Neural progenitor cell (in vitro differentiated cells): Measurements from ENCODE around the gene INPP4B. TPM values are rescaled to one million over a fixed set of nuclear protein-coding genes. Genes with fewer than 3 reads are reported as not detected.

Experiments used
- DNase-seq: peaks from one replicate; pipeline ENCODE4 v3.0.0-alpha.2; 2016; ENCODE audit warnings: low spot score
- H2AFZ ChIP-seq: fragments of 200-600 bp; sonication (generic); replicated peaks from 2 replicates; pipeline ENCODE4 v1.6.1; 2016; ENCODE audit warnings: antibody characterized with exemption
- H3F3A ChIP-seq: fragments of 200-600 bp; sonication (generic); 2 replicates; pipeline ENCODE4 v1.6.1; 2016; ENCODE audit warnings: antibody characterized with exemption, low read depth
- H3K27ac ChIP-seq: fragments of 200-600 bp; sonication (generic); 2 replicates; pipeline ENCODE4 v1.5.1; 2016; ENCODE audit warnings: mild to moderate bottlenecking
- H3K27me3 ChIP-seq: fragments of 200-600 bp; sonication (generic); 2 replicates; pipeline ENCODE4 v1.6.1; 2016; ENCODE audit warnings: mild to moderate bottlenecking, moderate library complexity
- H3K36me3 ChIP-seq: fragments of 200-600 bp; sonication (generic); 2 replicates; pipeline ENCODE4 v1.5.1; 2016
- H3K4me1 ChIP-seq: fragments of 200-600 bp; sonication (generic); 2 replicates; pipeline ENCODE4 v1.6.1; 2016; ENCODE audit warnings: mixed run types
- H3K4me2 ChIP-seq: fragments of 200-600 bp; sonication (generic); 2 replicates; pipeline ENCODE4 v1.6.1; 2016
- H3K4me3 ChIP-seq: fragments of 200-600 bp; sonication (generic); 2 replicates; pipeline ENCODE4 v1.5.1; 2016
- H3K79me2 ChIP-seq: fragments of 200-600 bp; sonication (generic); 2 replicates; pipeline ENCODE4 v1.6.1; 2016; ENCODE audit warnings: low read depth
- H3K9ac ChIP-seq: fragments of 200-600 bp; sonication (generic); 2 replicates; pipeline ENCODE4 v1.6.1; 2016
- H3K9me3 ChIP-seq: fragments of 200-600 bp; sonication (generic); 2 replicates; pipeline ENCODE4 v1.5.1; 2016; ENCODE audit warnings: low read depth
- H4K20me1 ChIP-seq: fragments of 200-600 bp; sonication (generic); 2 replicates; pipeline ENCODE4 v1.6.1; 2016; ENCODE audit warnings: low read depth
- H3K27ac Mint-ChIP-seq: 3 replicates; pipeline ENCODE4 v1.8.0; 2021; ENCODE audit warnings: mixed read lengths
- H3K27me3 Mint-ChIP-seq: 2 replicates; pipeline ENCODE4 v1.8.0; 2022; ENCODE audit warnings: low read depth, mild to moderate bottlenecking, inconsistent platforms, moderate library complexity, mixed read lengths; ENCODE audit not compliant: insufficient read depth
- H3K36me3 Mint-ChIP-seq: 3 replicates; pipeline ENCODE4 v1.8.0; 2021; ENCODE audit warnings: mixed read lengths
- H3K4me1 Mint-ChIP-seq: 3 replicates; pipeline ENCODE4 v1.8.0; 2021; ENCODE audit warnings: mixed read lengths
- H3K4me3 Mint-ChIP-seq: 3 replicates; pipeline ENCODE4 v1.8.0; 2021; ENCODE audit warnings: mild to moderate bottlenecking, moderate library complexity, mixed read lengths
- H3K9me3 Mint-ChIP-seq: 3 replicates; pipeline ENCODE4 v1.8.0; 2020; ENCODE audit warnings: mixed read lengths
- CTCF ChIP-seq: fragments of 200-600 bp; sonication (generic); IDR thresholded peaks from 2 replicates; pipeline ENCODE4 v1.5.1; 2017; ENCODE audit warnings: antibody characterized with exemption, mild to moderate bottlenecking
- EZH2 ChIP-seq: fragments of 200-600 bp; sonication (generic); IDR thresholded peaks from 2 replicates; pipeline ENCODE4 v1.6.1; 2017; ENCODE audit warnings: antibody characterized with exemption, mild to moderate bottlenecking, moderate library complexity
- EZH2phosphoT487 ChIP-seq: fragments of 200-600 bp; sonication (generic); IDR thresholded peaks from 2 replicates; pipeline ENCODE4 v1.6.1; 2017; ENCODE audit warnings: antibody characterized with exemption
- total RNA-seq: library from RNA; depleted of rRNA; stranded (reverse); fragments of >200 nt; gene quantifications from 2 replicates; pipeline ENCODE4 v1.2.3, GENCODE V29; 2015; ENCODE audit warnings: low replicate concordance

The INPP4B gene
- total RNA-seq, 1 donor from 2014 or later: 1.3 TPM

GRCh38 chr4:142703694-142704309, 142.3 kb downstream of the INPP4B start:
- Histone ChIP-seq H3K27ac (no peak overlapping the region), H3K9me3 (no peaks in the 10 kb centered on the region), H4K20me1 (no peaks in the 10 kb centered on the region), H3K4me2 (no peak overlapping the region), H3F3A (no peaks in the 10 kb centered on the region), H3K79me2 (no peaks in the 10 kb centered on the region), H3K4me3 (no peak overlapping the region), H3K36me3 (no peaks in the 10 kb centered on the region), H3K4me1 (no peaks in the 10 kb centered on the region), H3K9ac (no peak overlapping the region), H3K27me3 (no peaks in the 10 kb centered on the region), H2AFZ (no peak overlapping the region)
- no peak overlapping the region for H3K27ac Mint-ChIP-seq
- no peaks in the 10 kb centered on the region for H3K9me3 Mint-ChIP-seq
- H3K27me3 Mint-ChIP-seq: no peaks in the 10 kb centered on the region
- TF ChIP-seq CTCF (no peak), EZH2 (no peak), EZH2phosphoT487 (no peak)
- H3K4me3 Mint-ChIP-seq: no peak overlapping the region
- H3K36me3 Mint-ChIP-seq: no peaks in the 10 kb centered on the region
- DNase-seq: no peak
- H3K4me1 Mint-ChIP-seq: no peaks in the 10 kb centered on the region

GRCh38 chr4:142701017-142701416, 145.1 kb downstream of the INPP4B start:
- no peak overlapping the region for H3K4me3 ChIP-seq
- TF ChIP-seq EZH2: no peak
- TF ChIP-seq CTCF: no peak
- no peak for TF ChIP-seq EZH2phosphoT487
- no peaks in the 10 kb centered on the region for H3K27me3 ChIP-seq
- Mint-ChIP-seq H3K27ac (no peak overlapping the region), H3K4me3 (no peak overlapping the region), H3K9me3 (no peaks in the 10 kb centered on the region), H3K27me3 (no peaks in the 10 kb centered on the region), H3K36me3 (no peaks in the 10 kb centered on the region), H3K4me1 (no peaks in the 10 kb centered on the region)
- no peak for DNase-seq
- no peak overlapping the region for H3K27ac ChIP-seq
- H2AFZ ChIP-seq: no peak overlapping the region
- no peak overlapping the region for H3K9ac ChIP-seq
- H3K36me3 ChIP-seq: no peaks in the 10 kb centered on the region
- H3K4me2 ChIP-seq: no peak overlapping the region
- H3K79me2 ChIP-seq: no peaks in the 10 kb centered on the region
- no peaks in the 10 kb centered on the region for H3K9me3 ChIP-seq
- H3K4me1 ChIP-seq: no peaks in the 10 kb centered on the region
- H3F3A ChIP-seq: no peaks in the 10 kb centered on the region
- H4K20me1 ChIP-seq: no peaks in the 10 kb centered on the region

GRCh38 chr4:142700531-142700930, 145.6 kb downstream of the INPP4B start:
- H3K27me3 ChIP-seq: no peaks in the 10 kb centered on the region
- H3K27me3 Mint-ChIP-seq: no peaks in the 10 kb centered on the region
- H3F3A ChIP-seq: no peaks in the 10 kb centered on the region
- H3K36me3 Mint-ChIP-seq: no peaks in the 10 kb centered on the region
- TF ChIP-seq CTCF (no peak), EZH2 (no peak), EZH2phosphoT487 (no peak)
- no peak for DNase-seq
- H4K20me1 ChIP-seq: no peaks in the 10 kb centered on the region
- H3K4me3 ChIP-seq: no peak overlapping the region
- no peak overlapping the region for H3K27ac ChIP-seq
- no peaks in the 10 kb centered on the region for H3K4me1 ChIP-seq
- no peaks in the 10 kb centered on the region for H3K36me3 ChIP-seq
- no peak overlapping the region for H3K4me2 ChIP-seq
- no peak overlapping the region for H3K27ac Mint-ChIP-seq
- H3K9ac ChIP-seq: no peak overlapping the region
- H2AFZ ChIP-seq: no peak overlapping the region
- H3K79me2 ChIP-seq: no peaks in the 10 kb centered on the region
- no peaks in the 10 kb centered on the region for H3K9me3 Mint-ChIP-seq
- H3K4me3 Mint-ChIP-seq: no peak overlapping the region
- H3K4me1 Mint-ChIP-seq: no peaks in the 10 kb centered on the region
- no peaks in the 10 kb centered on the region for H3K9me3 ChIP-seq
